DMS114 treated with DMSO at 0.1 percent for 48 hours (cell line): Measurements from ENCODE around the gene NFAM1.

Experiments used
- DNase-seq: peaks from one replicate; lab custom pipeline; 2025; ENCODE audit not compliant: unreplicated experiment; lab: John Stamatoyannopoulos, UW

Gene NFAM1

DNA sequence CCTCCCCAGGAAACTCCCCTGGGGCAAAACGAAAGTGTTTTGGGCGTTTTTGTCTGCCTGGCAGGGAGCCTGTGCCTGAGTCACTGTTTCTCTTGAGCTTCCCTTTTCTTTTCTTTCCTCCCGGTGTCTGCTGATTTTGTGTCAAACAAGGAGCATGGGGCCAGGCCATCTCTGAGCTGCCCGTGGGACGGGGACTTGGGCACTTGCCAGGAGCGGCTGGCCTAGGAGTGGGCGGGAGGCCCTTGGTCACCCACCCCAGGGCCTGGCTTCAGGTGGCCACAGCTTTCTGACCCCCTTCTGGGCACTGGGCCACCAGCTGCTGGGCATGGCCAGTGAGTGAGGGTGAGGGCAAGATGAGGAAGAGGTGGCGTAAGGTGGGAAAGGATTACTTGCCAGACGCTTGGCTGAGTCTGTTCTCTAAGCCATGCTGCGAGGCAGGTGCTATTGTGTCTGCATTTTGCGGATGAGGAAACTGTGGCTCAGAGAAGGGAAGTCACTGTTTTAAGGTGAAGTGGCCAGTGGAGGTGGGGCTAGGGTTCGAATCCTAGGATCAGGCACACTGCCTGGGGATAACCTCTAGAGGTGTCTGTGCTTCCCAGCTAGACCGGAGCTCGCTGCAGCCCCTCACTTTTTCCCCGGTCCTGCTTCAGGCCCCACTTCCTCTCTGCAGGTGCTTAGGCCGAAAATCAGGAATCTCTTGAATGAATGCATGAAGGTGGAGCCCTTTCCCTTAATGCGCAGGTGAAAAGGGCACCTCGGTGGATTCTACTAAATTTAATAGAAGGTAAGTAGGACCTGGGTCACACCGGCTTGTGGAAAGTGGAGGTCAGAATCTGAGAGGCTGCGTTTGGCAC is 7.8 kb upstream of the NFAM1 start:
- no peak for DNase-seq

DNA sequence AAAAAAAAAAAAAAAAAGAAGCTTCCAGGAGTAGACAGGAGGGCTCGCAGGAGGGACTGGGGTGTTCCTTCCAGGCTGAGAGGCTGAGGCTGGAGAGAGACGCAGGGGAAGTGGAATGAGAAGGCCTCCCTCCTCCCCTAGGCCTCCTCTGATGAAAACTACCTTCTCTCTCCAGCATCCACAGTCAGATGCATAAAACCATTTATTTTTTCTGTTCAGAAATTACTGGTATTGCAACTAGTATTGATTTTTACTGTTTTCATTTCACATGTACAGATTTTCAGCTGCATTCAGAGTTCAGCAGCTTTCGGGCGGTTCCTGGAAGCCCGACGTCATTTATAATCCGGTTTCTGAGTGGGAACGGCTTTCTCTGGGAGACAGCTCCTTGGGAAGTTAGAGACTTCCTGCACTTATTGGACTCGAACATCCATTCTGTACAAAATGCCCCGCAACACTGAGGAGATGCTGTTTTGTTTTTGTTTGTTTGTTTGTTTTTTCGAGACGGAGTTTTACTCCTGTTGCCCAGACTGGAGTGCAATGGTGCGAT is 6.9 kb upstream of the NFAM1 start:
- DNase-seq = no peak

DNA sequence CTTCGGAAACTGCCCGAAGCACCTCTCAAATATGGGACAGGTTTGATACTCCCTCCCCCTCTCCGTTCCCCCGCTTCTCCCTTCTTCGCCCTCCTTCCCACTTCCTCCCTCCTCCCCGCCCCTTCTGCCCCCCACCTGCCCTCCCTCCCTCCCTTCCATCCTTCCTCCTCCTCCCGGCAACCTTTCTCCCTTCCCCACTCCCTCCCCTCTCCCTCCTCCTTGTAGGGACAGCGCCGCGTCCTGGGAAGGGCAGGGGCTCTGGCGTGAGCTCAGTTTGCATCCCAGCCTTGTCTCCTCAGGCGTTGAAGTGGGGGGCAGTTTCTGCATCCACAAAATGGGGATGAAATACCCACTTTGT is 6.1 kb upstream of the NFAM1 start:
- DNase-seq = no peak

- no peak for DNase-seq
These were observed 5.5 kb upstream of the NFAM1 start for GRCh38 chr22:42437488-42438292.

GRCh38 chr22:42436404-42436803 is 4.2 kb upstream of the NFAM1 start:
- DNase-seq = no peak

GRCh38 chr22:42434748-42435425 is 2.7 kb upstream of the NFAM1 start:
- DNase-seq = no peak

GRCh38 chr22:42433754-42434682 is 1.8 kb upstream of the NFAM1 start:
- no peak for DNase-seq

DNA sequence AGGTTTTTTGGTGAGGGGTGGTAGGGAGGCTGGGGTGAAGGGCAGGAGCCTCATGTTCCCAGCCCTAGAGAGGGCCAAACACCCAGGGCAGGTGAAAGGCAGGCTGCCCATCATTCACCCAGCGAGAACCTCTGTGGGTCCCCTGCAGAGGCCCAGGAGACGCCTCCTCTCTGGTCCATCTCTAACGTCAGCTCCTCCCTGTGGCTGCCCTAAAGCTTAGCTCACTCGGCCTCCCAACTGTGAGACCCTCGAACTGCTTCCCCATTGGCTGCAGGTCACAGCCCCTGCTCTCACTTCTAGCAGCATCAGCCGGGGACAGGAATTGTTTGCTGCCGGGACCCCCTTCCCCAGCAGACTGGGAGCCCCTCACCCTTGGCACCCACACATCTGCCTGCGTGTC is 615 bp upstream of the NFAM1 start:
- no peak for DNase-seq

- DNase-seq = no peak
These were observed 693 bp downstream of the NFAM1 start for GRCh38 chr22:42431401-42432019.

DNA sequence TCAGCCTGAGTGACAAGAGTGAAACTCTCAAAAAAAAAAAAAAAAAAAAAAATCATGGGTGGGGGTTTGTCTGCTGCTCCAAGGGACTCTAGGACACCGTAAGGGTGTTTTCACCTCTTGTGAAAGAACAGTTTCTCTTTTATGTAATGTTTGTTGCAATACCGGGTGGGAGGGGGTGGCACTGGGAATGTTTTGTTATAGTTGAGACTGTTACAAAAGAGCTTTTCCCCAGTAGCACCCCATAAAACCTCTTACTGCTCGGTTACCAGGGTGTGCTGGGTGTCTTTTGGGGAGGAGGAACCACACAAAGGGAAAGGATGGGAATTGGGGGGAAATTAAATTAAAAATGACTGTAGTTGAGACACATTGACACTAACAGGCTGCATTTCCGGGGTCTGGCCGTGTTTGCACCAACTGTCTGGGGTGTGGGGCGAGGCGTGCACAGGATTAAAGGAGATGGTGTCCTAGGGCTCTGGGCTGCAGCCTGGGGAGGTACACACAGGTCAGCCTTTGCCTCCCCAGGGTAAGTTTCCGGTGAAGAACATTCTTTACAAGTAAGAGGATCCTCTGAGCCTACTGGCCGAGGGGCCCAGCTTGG is 1.6 kb downstream of the NFAM1 start:
- DNase-seq = no peak

DNA sequence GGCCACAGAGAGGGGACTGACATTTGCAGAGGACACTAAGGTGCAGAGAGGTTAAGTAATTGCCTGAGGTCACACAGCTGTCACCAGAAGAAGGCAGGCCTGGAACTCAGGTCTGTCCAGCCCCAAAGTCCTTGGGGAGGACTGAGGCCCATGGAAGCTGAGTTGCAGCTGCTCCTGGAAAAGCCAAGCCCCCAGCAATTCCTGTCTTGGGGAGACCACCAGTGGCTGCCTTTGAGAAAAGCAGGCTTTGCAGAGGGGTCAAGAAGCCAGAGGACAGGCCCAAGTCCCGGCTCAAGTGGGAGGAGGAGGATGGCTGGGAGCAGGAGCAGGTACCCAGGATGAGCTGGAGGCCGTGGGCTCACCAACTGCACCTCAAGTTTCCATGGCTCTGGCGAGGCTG is 3.4 kb downstream of the NFAM1 start:
- no peak for DNase-seq

GRCh38 chr22:42428025-42428424 is 4.2 kb downstream of the NFAM1 start:
- no peak for DNase-seq

GRCh38 chr22:42427167-42427566 is 5.0 kb downstream of the NFAM1 start:
- DNase-seq = no peak

- no peak for DNase-seq
These were observed 6.2 kb downstream of the NFAM1 start for GRCh38 chr22:42425989-42426355.

DNA sequence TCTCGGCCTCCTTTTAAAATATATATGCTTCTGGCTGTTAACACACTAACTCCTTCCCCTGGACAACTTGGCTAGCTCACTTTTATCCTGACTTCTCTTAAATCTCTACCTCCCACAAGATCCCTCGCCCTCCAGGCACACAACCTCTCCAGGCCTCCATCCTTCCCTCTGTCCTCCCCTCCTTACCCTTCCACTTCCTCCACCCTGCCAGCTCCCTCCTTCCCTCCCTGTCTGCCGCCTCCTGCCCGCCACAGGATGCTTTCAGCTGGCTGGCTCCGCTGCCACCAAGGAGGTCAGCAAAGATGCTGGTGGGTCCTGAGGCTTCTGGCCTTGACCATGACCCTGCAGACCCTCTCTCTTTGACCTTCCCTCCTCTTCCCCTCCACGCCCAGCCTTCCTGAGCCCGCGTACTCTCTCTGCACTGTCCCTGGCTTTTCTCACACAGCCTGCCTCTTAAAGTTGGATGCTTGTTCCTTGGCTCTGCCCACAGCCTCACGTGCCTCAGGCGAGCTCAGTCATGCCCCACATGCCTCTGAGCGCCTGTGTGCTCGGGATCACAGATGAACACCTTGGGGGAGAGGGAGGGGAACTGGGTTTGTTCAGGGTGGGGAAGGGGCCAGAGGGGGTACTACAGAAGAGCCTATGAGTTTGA is 6.7 kb downstream of the NFAM1 start:
- DNase-seq = no peak

- DNase-seq = no peak
These were observed 12.8 kb downstream of the NFAM1 start for GRCh38 chr22:42419243-42419881.

DNA sequence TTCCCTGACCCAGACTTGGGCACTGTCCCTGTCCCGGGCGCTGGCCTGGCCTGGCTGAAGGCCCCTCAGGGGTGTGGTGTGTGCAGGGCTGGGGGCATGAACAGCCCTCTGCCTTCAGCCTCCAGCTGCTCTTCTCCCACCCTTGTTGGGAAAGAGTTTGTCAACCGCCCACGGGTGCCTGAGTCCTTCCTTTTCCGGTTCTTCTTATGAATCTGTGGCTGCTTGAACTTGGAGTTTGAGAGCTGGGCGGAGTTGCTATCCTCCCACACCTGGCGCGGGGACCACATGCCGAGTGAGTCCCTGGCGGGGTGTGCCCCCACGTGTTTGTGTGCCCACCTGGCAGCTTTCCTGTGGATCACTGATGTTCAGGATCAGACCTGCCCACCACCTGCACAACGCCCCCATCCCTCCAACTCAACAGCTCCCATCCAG is 13.4 kb downstream of the NFAM1 start:
- DNase-seq = no peak

DNA sequence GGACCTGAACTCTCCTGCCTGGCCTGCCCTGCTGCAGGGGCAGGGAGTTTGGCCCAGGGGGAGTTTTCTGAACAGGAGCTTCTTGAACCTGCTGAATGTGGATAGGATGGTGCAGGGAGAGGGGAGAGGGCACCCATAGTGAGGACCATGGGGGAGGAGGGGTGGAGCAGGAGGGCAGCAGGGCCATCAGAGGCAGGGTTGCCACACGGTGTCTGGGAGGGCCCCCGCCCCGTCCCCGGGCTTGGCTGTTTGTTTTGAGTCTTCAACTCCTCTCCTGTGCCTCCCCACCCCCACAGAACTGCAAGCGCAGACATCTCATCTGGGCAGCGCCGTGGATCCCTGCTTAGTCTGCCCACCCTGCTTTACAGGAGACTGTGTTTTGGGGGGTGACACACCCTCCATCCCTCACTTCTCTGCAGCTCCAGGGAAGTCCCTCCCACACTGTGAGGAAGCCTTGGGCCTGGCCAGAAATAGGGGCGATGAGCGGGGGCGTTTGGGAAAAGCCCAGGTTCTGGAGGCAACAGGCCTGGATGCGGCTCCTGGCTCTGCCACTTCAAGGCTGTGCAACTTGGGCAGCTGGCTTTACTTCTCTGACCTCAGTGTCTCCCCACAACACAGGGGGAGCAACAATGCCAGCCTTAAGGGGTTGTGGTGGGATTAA is 14.4 kb downstream of the NFAM1 start:
- no peak for DNase-seq
